ENCODE results near the gene DAB1. TPM values are rescaled to one million over a fixed set of nuclear protein-coding genes. Genes with fewer than 3 reads are reported as not detected.

The DAB1 gene
- total and polyA plus RNA-seq, 4 donors, result 0.05 to 2.6 (median 1.8) TPM

DNA sequence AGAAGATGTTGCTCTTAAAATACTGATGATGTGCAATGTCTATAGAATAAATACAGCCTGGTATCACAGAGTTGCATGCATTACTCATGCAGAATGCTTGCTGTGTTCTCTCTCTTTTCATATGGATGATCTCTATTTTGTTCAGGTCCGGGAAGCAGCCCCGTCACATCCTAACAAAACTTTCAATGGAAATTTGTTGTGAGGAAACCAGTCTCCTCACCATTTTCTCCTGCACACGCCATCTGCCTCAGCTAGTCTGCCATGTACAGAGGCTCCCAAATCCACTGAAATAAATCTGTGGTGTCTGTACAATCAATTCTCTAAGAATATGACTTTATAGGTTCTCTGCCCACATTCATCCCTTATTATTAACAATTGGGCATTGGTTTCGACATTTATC lies 42.4 kb downstream of the DAB1 start:
- WGBS, 2 donors, result 86 to 87% methylated on average over 4 of the region's 4 CpGs
- ATAC-seq (ENCODE audit: low FRiP score), result no peak
- no peaks in the 10 kb centered on the region for H3K4me1 ChIP-seq (ENCODE audit: control insufficient read depth in 1 of 2, insufficient read depth in 2 of 2, low read length in 2 of 2)
- no peaks in the 10 kb centered on the region for H3K36me3 ChIP-seq (ENCODE audit: control insufficient read depth in 1 of 2, insufficient read depth in 2 of 2, low read length in 1 of 2)
- intact Hi-C loops (cut with DNase I), result no loop called here
- H3K4me3 ChIP-seq (ENCODE audit: low read length in 2 of 2), result no peak overlapping the region
- no peaks in the 10 kb centered on the region for H3K27me3 ChIP-seq (ENCODE audit: control insufficient read depth in 1 of 2, insufficient read depth in 2 of 2, low read length in 1 of 2)
- no peak overlapping the region for H3K27ac ChIP-seq (ENCODE audit: low read depth in 1 of 2, low read length in 2 of 2)
- no peak for DNase-seq
- no peaks in the 10 kb centered on the region for H3K9me3 ChIP-seq (ENCODE audit: control insufficient read depth, low read length)

GRCh38 chr1:57380923-57381322 lies 42.9 kb downstream of the DAB1 start:
- intact Hi-C loops (cut with DNase I), result no loop called here
- Histone ChIP-seq H3K4me3 (ENCODE audit: low read length in 2 of 2) (no peak overlapping the region), H3K36me3 (ENCODE audit: control insufficient read depth in 1 of 2, insufficient read depth in 2 of 2, low read length in 1 of 2) (no peaks in the 10 kb centered on the region), H3K27me3 (ENCODE audit: control insufficient read depth in 1 of 2, insufficient read depth in 2 of 2, low read length in 1 of 2) (no peaks in the 10 kb centered on the region), H3K27ac (ENCODE audit: low read depth in 1 of 2, low read length in 2 of 2) (no peak overlapping the region), H3K4me1 (ENCODE audit: control insufficient read depth in 1 of 2, insufficient read depth in 2 of 2, low read length in 2 of 2) (no peaks in the 10 kb centered on the region), H3K9me3 (ENCODE audit: control insufficient read depth, low read length) (no peaks in the 10 kb centered on the region)
- no peak for ATAC-seq (ENCODE audit: low FRiP score)
- DNase-seq, result no peak
- WGBS, 2 donors, result 84 to 85% methylated on average over 3 of the region's 3 CpGs

GRCh38 chr1:57378534-57378933 lies 45.3 kb downstream of the DAB1 start:
- H3K4me3 ChIP-seq (ENCODE audit: low read length in 2 of 2), result no peak overlapping the region
- H3K27ac ChIP-seq (ENCODE audit: low read depth in 1 of 2, low read length in 2 of 2), result no peak overlapping the region
- no peaks in the 10 kb centered on the region for H3K4me1 ChIP-seq (ENCODE audit: control insufficient read depth in 1 of 2, insufficient read depth in 2 of 2, low read length in 2 of 2)
- H3K27me3 ChIP-seq (ENCODE audit: control insufficient read depth in 1 of 2, insufficient read depth in 2 of 2, low read length in 1 of 2), result peaks cover 0 to 3% of the 10 kb centered on the region in 2 donors
- ATAC-seq (ENCODE audit: low FRiP score), result no peak
- intact Hi-C loops (cut with DNase I), result no loop called here
- no peak for DNase-seq
- no peaks in the 10 kb centered on the region for H3K36me3 ChIP-seq (ENCODE audit: control insufficient read depth in 1 of 2, insufficient read depth in 2 of 2, low read length in 1 of 2)
- 48 to 61% methylated on average over 2 of the region's 2 CpGs for WGBS, 2 donors
- peaks cover 2% of the 10 kb centered on the region for H3K9me3 ChIP-seq (ENCODE audit: control insufficient read depth, low read length)

DNA sequence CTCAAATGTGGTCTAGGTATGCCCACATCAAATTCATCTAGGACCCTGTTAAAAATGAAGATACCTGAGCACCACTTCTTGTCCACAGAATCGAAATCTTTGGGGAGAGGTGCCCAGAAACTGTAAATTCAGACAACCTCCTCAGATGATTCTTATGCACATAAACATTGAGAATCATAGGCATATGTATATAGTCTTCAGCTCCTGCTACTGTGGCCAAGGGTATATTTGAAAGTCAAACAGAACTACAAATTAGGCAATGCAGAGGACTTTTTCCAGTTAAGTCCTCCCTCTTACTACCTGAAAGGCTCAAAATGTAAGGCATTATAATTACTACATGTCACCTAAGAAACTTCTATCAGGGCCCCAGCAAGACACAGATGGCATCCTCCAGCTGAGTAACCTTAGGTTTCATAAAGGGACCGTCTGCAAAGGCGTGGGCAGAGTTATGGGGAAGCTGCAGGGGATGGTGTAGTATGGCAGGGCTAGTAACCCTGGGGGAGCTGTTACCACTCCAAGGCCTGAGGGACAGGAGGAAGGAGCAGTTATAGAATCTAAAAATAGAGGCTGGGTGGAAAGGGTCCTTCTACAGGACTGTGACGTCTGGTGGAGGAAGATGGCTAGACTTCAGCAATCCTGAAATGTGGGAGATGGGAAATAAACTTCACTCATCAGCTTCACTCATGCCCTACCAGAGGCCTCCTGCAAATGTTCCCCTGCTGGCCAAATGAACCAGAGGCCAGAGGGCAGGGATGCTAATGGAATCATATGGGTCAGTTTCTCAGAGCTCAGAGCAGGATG lies 46.3 kb downstream of the DAB1 start:
- Histone ChIP-seq H3K4me3 (ENCODE audit: low read length in 2 of 2) (no peak overlapping the region), H3K9me3 (ENCODE audit: control insufficient read depth, low read length) (peaks cover 2% of the 10 kb centered on the region), H3K4me1 (ENCODE audit: control insufficient read depth in 1 of 2, insufficient read depth in 2 of 2, low read length in 2 of 2) (no peaks in the 10 kb centered on the region), H3K27me3 (ENCODE audit: control insufficient read depth in 1 of 2, insufficient read depth in 2 of 2, low read length in 1 of 2) (peaks cover 0 to 3% of the 10 kb centered on the region in 2 donors), H3K27ac (ENCODE audit: low read depth in 1 of 2, low read length in 2 of 2) (no peak overlapping the region), H3K36me3 (ENCODE audit: control insufficient read depth in 1 of 2, insufficient read depth in 2 of 2, low read length in 1 of 2) (no peaks in the 10 kb centered on the region)
- intact Hi-C loops (cut with DNase I), result no loop called here
- 36 to 37% methylated on average over 4 of the region's 4 CpGs for WGBS, 2 donors
- ATAC-seq (ENCODE audit: low FRiP score) (no peak), DNase-seq (no peak)

- H3K27me3 ChIP-seq (ENCODE audit: control insufficient read depth in 1 of 2, insufficient read depth in 2 of 2, low read length in 1 of 2), result peaks cover 0 to 3% of the 10 kb centered on the region in 2 donors
- peaks cover 2% of the 10 kb centered on the region for H3K9me3 ChIP-seq (ENCODE audit: control insufficient read depth, low read length)
- no peak overlapping the region for H3K27ac ChIP-seq (ENCODE audit: low read depth in 1 of 2, low read length in 2 of 2)
- intact Hi-C loops (cut with DNase I), result no loop called here
- no peaks in the 10 kb centered on the region for H3K4me1 ChIP-seq (ENCODE audit: control insufficient read depth in 1 of 2, insufficient read depth in 2 of 2, low read length in 2 of 2)
- no peak for ATAC-seq (ENCODE audit: low FRiP score)
- H3K36me3 ChIP-seq (ENCODE audit: control insufficient read depth in 1 of 2, insufficient read depth in 2 of 2, low read length in 1 of 2), result no peaks in the 10 kb centered on the region
- H3K4me3 ChIP-seq (ENCODE audit: low read length in 2 of 2), result no peak overlapping the region
- 69 to 81% methylated on average over 1 of the region's 1 CpG for WGBS, 2 donors
- DNase-seq, result no peak
Measured at GRCh38 chr1:57376041-57376440, 47.8 kb downstream of the DAB1 start.

GRCh38 chr1:57369889-57370288 lies 54.0 kb downstream of the DAB1 start:
- H3K9me3 ChIP-seq (ENCODE audit: control insufficient read depth, low read length), result peaks cover 2% of the 10 kb centered on the region
- intact Hi-C loops (cut with DNase I), result no loop called here
- ATAC-seq (ENCODE audit: low FRiP score), result no peak
- no peaks in the 10 kb centered on the region for H3K27me3 ChIP-seq (ENCODE audit: control insufficient read depth in 1 of 2, insufficient read depth in 2 of 2, low read length in 1 of 2)
- H3K4me3 ChIP-seq (ENCODE audit: low read length in 2 of 2), result no peak overlapping the region
- WGBS, 2 donors, result 86 to 91% methylated on average over 4 of the region's 4 CpGs
- DNase-seq, result no peak
- H3K4me1 ChIP-seq (ENCODE audit: control insufficient read depth in 1 of 2, insufficient read depth in 2 of 2, low read length in 2 of 2), result no peaks in the 10 kb centered on the region
- no peak overlapping the region for H3K27ac ChIP-seq (ENCODE audit: low read depth in 1 of 2, low read length in 2 of 2)
- no peaks in the 10 kb centered on the region for H3K36me3 ChIP-seq (ENCODE audit: control insufficient read depth in 1 of 2, insufficient read depth in 2 of 2, low read length in 1 of 2)

GRCh38 chr1:57367945-57368344 lies 55.9 kb downstream of the DAB1 start:
- peak in 1 of 2 donors; percentile 47 for DNase-seq
- ATAC-seq (ENCODE audit: low FRiP score), result no peak
- no peak overlapping the region for H3K4me3 ChIP-seq (ENCODE audit: low read length in 2 of 2)
- no peaks in the 10 kb centered on the region for H3K4me1 ChIP-seq (ENCODE audit: control insufficient read depth in 1 of 2, insufficient read depth in 2 of 2, low read length in 2 of 2)
- H3K36me3 ChIP-seq (ENCODE audit: control insufficient read depth in 1 of 2, insufficient read depth in 2 of 2, low read length in 1 of 2), result no peaks in the 10 kb centered on the region
- intact Hi-C loops (cut with DNase I), result no loop called here
- H3K27ac ChIP-seq (ENCODE audit: low read depth in 1 of 2, low read length in 2 of 2), result no peak overlapping the region
- no peaks in the 10 kb centered on the region for H3K27me3 ChIP-seq (ENCODE audit: control insufficient read depth in 1 of 2, insufficient read depth in 2 of 2, low read length in 1 of 2)
- peaks cover 2% of the 10 kb centered on the region for H3K9me3 ChIP-seq (ENCODE audit: control insufficient read depth, low read length)
- 72 to 83% methylated on average over 2 of the region's 2 CpGs for WGBS, 2 donors

- Histone ChIP-seq H3K4me1 (ENCODE audit: control insufficient read depth in 1 of 2, insufficient read depth in 2 of 2, low read length in 2 of 2) (no peaks in the 10 kb centered on the region), H3K27ac (ENCODE audit: low read depth in 1 of 2, low read length in 2 of 2) (no peak overlapping the region), H3K9me3 (ENCODE audit: control insufficient read depth, low read length) (peaks cover 2% of the 10 kb centered on the region), H3K27me3 (ENCODE audit: control insufficient read depth in 1 of 2, insufficient read depth in 2 of 2, low read length in 1 of 2) (no peaks in the 10 kb centered on the region), H3K4me3 (ENCODE audit: low read length in 2 of 2) (no peak overlapping the region), H3K36me3 (ENCODE audit: control insufficient read depth in 1 of 2, insufficient read depth in 2 of 2, low read length in 1 of 2) (no peaks in the 10 kb centered on the region)
- WGBS, 2 donors, result 63 to 68% methylated on average over 1 of the region's 1 CpG
- ATAC-seq (ENCODE audit: low FRiP score) (no peak), DNase-seq (no peak)
- intact Hi-C loops (cut with DNase I), result no loop called here
Measured at GRCh38 chr1:57363643-57364042, 60.2 kb downstream of the DAB1 start.

DNA sequence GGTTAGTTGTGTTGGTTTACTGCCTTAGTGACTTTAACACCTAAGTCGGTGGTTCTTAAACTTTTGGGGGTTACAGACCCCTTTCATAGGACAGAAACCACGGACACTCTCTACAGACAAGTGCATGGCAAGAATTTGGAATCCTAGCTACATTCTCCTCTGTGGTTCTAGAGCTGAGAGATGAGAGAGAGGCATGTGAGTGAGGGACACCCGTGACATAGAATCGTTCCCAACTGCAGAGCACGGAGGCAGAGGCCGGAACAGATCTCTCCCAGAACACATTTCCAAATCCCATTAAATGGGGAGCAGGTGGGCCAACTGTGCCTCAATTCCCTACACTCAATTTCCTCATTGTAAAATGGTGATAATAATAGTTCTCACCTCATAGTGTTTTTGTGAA lies 60.7 kb downstream of the DAB1 start:
- ATAC-seq (ENCODE audit: low FRiP score) (no peak), DNase-seq (no peak)
- intact Hi-C loops (cut with DNase I), result no loop called here
- H3K27me3 ChIP-seq (ENCODE audit: control insufficient read depth in 1 of 2, insufficient read depth in 2 of 2, low read length in 1 of 2), result no peaks in the 10 kb centered on the region
- H3K27ac ChIP-seq (ENCODE audit: low read depth in 1 of 2, low read length in 2 of 2), result no peak overlapping the region
- H3K9me3 ChIP-seq (ENCODE audit: control insufficient read depth, low read length), result no peaks in the 10 kb centered on the region
- WGBS, 2 donors, result 78 to 86% methylated on average over 6 of the region's 6 CpGs
- H3K36me3 ChIP-seq (ENCODE audit: control insufficient read depth in 1 of 2, insufficient read depth in 2 of 2, low read length in 1 of 2), result no peaks in the 10 kb centered on the region
- no peaks in the 10 kb centered on the region for H3K4me1 ChIP-seq (ENCODE audit: control insufficient read depth in 1 of 2, insufficient read depth in 2 of 2, low read length in 2 of 2)
- no peak overlapping the region for H3K4me3 ChIP-seq (ENCODE audit: low read length in 2 of 2)
